DLD1 (cell line): ENCODE data around the gene CORO2B.

Experiments
- in situ Hi-C: cut with HindIII; loops from 2 replicates; pipeline ENCODE4 v1.10.0; 2017; ENCODE audit warnings: low sequenced_read_pairs

The CORO2B gene

DNA sequence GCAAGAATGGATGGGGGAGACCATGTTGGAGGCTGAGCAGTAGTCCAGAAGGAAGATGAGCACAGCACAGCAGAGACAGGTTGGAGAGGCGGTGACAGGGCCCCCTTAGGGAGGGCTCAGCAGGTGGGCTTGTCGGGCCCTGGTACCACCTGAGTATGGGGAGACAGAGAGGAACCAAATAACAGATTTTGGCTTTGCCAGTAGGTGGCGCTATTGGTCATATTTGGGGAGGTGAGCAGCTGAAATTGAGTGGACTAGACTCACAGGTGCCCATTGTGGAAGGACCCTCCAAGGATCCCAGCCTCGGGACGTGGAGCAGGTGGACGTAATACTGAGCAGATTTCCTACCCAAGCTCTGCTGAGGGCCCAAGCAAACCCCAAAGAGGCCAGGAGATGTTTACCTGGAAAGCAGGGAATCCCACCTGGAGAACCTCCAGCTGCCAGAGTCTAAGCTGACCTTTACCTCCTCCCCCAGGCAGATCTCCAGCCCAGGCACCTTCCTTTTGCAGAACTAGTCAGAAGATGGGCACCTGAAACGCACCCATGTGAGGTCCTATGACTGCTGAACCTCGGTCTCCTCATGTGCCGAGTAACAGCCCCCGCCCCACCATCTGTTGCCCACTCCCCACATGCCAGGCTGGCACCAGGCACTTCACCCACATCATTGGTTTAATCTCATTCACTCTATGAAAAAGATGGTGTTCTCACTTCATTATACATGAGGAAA, 24.6 kb upstream of the CORO2B start:
- in situ Hi-C loops: no loop called here

- in situ Hi-C loops: no loop called here
These were observed 23.8 kb upstream of the CORO2B start for GRCh38 chr15:68554721-68555678.

- in situ Hi-C loops: no loop called here
These were observed 23.1 kb upstream of the CORO2B start for GRCh38 chr15:68555679-68556037.

GRCh38 chr15:68556139-68556990, 22.4 kb upstream of the CORO2B start:
- in situ Hi-C loops: no loop called here

DNA sequence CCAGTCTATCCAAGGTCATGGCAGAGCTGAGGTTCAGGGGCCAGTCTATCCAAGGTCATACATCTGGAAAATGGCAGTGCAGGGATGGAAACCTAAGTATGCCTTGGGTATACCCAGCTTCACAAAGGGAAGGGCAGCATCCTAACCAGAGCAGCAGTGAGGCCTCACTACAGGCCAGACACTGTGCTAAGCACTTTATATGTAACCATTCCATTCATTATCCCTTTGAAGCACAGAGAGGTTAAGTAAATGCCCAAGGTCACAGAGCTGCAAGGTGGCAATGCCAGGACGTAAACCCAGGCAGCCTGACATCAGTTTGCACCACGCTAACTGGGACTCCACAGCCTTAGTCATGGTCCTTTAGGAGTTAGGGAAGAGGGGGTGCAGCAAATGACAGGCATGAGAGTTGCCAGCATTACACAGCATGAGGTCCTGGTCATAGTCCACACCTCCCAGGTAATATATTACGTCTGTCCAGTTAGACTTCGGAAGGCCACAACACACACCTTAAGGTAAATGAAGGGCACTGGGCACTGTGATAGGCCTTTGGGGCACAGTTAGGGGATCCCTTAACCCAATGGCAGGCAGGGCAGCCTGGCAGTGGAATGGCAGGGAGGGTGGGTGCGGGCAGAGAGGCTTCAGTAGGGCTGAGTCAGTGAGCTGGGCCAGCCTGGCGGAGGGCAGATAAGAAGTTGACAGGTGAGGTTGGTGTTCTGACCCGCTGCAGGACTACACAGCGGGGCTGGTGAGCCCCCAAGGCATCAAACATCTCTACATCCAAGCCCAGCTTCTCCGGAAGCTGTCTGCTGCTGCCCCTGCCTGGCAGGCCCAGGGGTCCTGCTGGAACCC, 21.1 kb upstream of the CORO2B start:
- in situ Hi-C loops: no loop called here

- in situ Hi-C loops: no loop called here
These were observed 20.2 kb upstream of the CORO2B start for GRCh38 chr15:68558318-68559305.

DNA sequence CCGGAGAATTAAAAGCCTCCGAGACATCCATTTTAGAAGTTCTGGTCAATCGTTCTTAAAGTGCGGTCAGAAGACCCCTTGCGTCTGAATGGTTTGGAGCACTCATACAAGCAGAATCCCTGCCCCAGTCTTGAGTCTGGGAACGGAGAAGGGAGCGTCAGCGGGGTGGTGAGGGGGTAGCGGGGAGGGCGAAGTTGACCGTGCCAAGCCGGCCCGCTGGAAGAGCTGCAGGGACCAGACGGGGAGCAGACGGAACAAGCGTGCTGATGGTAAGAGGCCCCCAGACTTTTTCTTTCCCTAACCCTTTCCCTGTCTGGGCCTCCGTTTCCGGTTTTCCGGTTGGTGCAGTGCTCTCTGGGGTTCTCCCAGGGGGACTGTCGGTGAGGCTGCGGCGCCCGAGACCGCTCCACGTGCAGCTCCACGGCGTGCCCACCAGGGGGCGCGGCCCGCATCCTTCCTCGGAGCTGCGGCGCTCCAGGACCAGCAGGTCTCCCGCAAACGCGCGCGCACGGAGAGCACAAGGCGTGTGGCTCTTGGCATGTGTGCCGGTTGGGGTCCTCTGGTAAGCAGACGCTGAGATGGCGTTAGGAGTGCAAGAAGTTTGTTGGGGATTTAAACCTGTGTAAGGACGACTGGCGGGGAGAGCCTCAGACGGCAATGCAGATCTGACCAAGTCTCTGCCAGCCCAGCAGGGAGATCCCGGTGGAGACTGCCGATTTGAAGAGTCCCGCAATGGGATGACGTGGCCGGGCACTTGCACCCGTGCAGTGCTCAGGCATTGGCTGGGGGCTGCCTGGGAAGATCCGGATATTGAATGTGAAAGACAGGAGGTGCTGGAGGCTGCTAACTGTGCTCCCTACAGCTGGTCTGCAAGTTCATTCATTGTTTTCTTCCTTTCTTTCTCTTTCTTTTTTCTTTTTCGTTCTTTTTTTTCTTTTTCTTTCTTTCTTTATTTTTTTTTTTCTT, 19.2 kb upstream of the CORO2B start:
- in situ Hi-C loops: no loop called here

- in situ Hi-C loops: no loop called here
These were observed 18.2 kb upstream of the CORO2B start for GRCh38 chr15:68560501-68561113.

- in situ Hi-C loops: no loop called here
These were observed 17.5 kb upstream of the CORO2B start for GRCh38 chr15:68561171-68561900.

DNA sequence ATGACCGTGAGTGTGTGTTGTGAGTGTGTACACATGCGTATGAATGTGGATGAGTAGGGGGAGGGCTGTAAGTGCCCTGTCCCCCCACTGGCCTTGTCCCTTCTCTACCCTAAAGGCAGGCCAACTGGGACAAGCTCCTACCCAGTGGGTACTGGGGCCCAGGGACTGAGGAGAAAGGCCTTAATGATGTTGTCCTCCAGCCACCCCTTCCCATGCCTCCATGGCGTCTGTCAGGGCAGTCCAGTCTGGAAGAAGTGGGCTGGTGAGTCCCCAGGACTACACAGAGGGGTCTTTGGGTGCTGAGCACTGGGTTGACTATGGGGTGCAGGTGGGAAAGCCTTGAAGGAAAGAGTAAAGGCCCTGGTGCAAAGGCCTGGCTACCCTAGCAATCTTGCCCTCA, 16.9 kb upstream of the CORO2B start:
- in situ Hi-C loops: no loop called here

- in situ Hi-C loops: no loop called here
These were observed 14.6 kb upstream of the CORO2B start for GRCh38 chr15:68564173-68564572.

DNA sequence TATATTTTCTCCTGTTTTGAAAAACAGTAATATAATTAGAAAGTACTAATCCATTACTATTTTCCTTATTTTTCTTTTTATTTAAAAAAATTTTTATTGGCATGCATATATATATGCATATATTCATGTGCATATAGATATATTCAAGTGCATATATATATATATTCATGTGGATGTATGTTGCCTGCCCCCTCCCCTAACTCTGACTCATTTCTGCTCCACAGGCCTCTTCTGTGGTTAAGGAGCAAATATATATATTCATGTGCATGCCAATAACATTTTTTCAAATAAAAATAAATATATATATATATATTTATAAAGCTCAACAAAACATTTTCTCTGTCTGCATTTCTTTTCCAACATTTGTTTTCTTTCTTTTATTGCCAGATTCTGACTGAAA, 13.6 kb upstream of the CORO2B start:
- in situ Hi-C loops: no loop called here

- in situ Hi-C loops: no loop called here
These were observed 13.1 kb upstream of the CORO2B start for GRCh38 chr15:68565726-68566125.

GRCh38 chr15:68566377-68566954, 12.3 kb upstream of the CORO2B start:
- in situ Hi-C loops: no loop called here

- in situ Hi-C loops: no loop called here
These were observed 11.4 kb upstream of the CORO2B start for GRCh38 chr15:68567345-68567744.

GRCh38 chr15:68570974-68571373, 7.8 kb upstream of the CORO2B start:
- in situ Hi-C loops: no loop called here

DNA sequence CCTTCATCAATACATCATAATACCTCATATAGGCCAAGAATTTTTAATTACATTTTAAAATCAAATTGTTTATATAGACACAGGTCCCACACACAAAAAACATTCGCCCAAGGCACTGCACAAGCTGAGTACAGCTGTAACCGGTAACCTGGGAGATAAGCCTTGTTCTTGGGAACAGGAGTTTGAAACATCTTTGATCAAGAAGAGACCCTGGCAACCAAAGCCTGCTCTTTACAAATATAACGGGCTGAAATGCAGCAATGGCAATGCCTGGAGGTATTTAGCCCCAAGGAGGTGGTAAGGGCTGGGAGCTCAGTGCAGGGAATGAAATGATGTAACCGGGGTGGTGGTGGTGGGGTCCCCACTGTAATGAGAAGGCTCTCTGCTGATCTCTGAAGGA, 7.2 kb upstream of the CORO2B start:
- in situ Hi-C loops: no loop called here
